MM.1S (cell line): ENCODE data around the gene RNF208.

ENCODE experiments used
- EZH2 ChIP-seq: fragments of 300-600 bp; sonication (generic); optimal IDR thresholded peaks from 2 replicates; pipeline ENCODE3; 2017; ENCODE audit warnings: low read depth, mild to moderate bottlenecking, antibody characterized with exemption, low read length, mixed read lengths
- EZH2phosphoT487 ChIP-seq: fragments of 300-600 bp; sonication (generic); IDR thresholded peaks from 2 replicates; pipeline ENCODE4 v1.6.1; 2018; ENCODE audit warnings: antibody characterized with exemption, low read length
- TF ChIP-seq, protein P1 (sequence below): fragments of 300-600 bp; sonication (generic); IDR thresholded peaks from 2 replicates; pipeline ENCODE4 v1.5.1; 2016; ENCODE audit warnings: antibody characterized with exemption, low read length, mixed read lengths

- TF ChIP-seq, protein P1, sequence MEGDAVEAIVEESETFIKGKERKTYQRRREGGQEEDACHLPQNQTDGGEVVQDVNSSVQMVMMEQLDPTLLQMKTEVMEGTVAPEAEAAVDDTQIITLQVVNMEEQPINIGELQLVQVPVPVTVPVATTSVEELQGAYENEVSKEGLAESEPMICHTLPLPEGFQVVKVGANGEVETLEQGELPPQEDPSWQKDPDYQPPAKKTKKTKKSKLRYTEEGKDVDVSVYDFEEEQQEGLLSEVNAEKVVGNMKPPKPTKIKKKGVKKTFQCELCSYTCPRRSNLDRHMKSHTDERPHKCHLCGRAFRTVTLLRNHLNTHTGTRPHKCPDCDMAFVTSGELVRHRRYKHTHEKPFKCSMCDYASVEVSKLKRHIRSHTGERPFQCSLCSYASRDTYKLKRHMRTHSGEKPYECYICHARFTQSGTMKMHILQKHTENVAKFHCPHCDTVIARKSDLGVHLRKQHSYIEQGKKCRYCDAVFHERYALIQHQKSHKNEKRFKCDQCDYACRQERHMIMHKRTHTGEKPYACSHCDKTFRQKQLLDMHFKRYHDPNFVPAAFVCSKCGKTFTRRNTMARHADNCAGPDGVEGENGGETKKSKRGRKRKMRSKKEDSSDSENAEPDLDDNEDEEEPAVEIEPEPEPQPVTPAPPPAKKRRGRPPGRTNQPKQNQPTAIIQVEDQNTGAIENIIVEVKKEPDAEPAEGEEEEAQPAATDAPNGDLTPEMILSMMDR = no peak
- TF ChIP-seq EZH2 (no peak), EZH2phosphoT487 (no peak)
Measured at GRCh38 chr9:137191245-137191644, 30.8 kb downstream of the RNF208 start.
